Skin of body (tissue), 2 donors: ENCODE measurements around the gene PRRC2B. TPM values are rescaled to one million over a fixed set of nuclear protein-coding genes. Genes with fewer than 3 reads are reported as not detected.
"Not testable (repeated sequence)": the region's sequence is repeated elsewhere in the genome, so short reads cannot be mapped to it uniquely, and the experiment has no call there.

Source experiments
- DNase-seq: peaks from one replicate; lab custom pipeline; 2025; lab: John Stamatoyannopoulos, UW
- total RNA-seq: library from RNA; depleted of rRNA; stranded (reverse); fragments of >200 nt; gene quantifications from one replicate; pipeline ENCODE4 v1.2.3, GENCODE V29; 2014

The PRRC2B gene
- total RNA-seq, 1 donor from 2014 or later, result 78.8 TPM

GRCh38 chr9:131513177-131513576 lies 119.3 kb downstream of the PRRC2B start:
- no peak for DNase-seq

- DNase-seq, result not testable (repeated sequence)
These were observed 121.7 kb downstream of the PRRC2B start for GRCh38 chr9:131515559-131516031.

- no peak for DNase-seq
These were observed 122.2 kb downstream of the PRRC2B start for GRCh38 chr9:131516100-131516499.

GRCh38 chr9:131516930-131517329 lies 123.0 kb downstream of the PRRC2B start:
- no peak for DNase-seq

- no peak for DNase-seq
These were observed 123.9 kb downstream of the PRRC2B start for GRCh38 chr9:131517761-131518190.

- DNase-seq, result no peak
These were observed 124.7 kb downstream of the PRRC2B start for GRCh38 chr9:131518553-131518952.

- DNase-seq, result no peak
These were observed 126.6 kb downstream of the PRRC2B start for GRCh38 chr9:131520503-131520902.

- DNase-seq, result no peak
These were observed 127.3 kb downstream of the PRRC2B start for GRCh38 chr9:131521203-131521602.

- no peak for DNase-seq
These were observed 127.9 kb downstream of the PRRC2B start for GRCh38 chr9:131521822-131522221.

- DNase-seq, result no peak
These were observed 128.6 kb downstream of the PRRC2B start for GRCh38 chr9:131522257-131523085.

GRCh38 chr9:131523086-131523388 lies 129.2 kb downstream of the PRRC2B start:
- DNase-seq, result no peak

GRCh38 chr9:131523451-131524435 lies 129.9 kb downstream of the PRRC2B start:
- no peak for DNase-seq

GRCh38 chr9:131524665-131525315 lies 130.9 kb downstream of the PRRC2B start:
- DNase-seq, result no peak

- no peak for DNase-seq
These were observed 132.0 kb downstream of the PRRC2B start for GRCh38 chr9:131525643-131526565.

- DNase-seq, result no peak
These were observed 134.3 kb downstream of the PRRC2B start for GRCh38 chr9:131528186-131528585.

- DNase-seq, result no peak
These were observed 135.1 kb downstream of the PRRC2B start for GRCh38 chr9:131528886-131529505.

- no peak for DNase-seq
These were observed 136.0 kb downstream of the PRRC2B start for GRCh38 chr9:131529597-131530545.

- DNase-seq, result no peak
These were observed 136.6 kb downstream of the PRRC2B start for GRCh38 chr9:131530546-131530919.
